ENCODE results near the gene ZNF787.

DNA sequence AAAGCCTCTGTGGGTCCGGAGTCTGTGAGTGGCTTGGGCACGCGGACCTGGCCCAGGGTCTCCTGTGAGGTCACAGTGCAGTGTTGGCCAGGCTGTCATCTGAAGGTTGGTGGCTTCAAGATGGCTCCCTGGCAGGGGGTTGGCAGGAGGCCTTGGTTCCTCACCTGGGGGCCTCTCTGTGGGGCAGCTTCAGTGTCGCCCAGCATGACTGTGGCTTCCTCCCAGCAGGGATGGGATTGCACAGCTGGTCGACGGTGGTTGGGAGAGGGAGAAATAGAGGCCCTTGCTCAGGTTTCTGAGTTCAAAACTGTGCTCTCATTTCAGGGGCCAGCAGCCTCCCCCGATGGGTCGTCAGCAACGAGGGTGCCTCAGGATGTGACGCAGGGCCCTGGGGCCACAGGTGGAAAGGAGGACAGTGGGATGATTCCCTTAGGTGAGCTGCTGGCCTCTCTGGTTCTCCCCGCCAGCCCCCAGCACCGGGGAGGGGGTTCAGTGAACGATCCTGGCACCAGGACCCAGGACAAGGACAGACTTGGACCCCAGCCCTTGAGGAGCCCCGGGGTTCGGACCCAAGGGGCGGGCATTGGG lies 37.2 kb upstream of the ZNF787 start:
- TF ChIP-seq, protein P1, sequence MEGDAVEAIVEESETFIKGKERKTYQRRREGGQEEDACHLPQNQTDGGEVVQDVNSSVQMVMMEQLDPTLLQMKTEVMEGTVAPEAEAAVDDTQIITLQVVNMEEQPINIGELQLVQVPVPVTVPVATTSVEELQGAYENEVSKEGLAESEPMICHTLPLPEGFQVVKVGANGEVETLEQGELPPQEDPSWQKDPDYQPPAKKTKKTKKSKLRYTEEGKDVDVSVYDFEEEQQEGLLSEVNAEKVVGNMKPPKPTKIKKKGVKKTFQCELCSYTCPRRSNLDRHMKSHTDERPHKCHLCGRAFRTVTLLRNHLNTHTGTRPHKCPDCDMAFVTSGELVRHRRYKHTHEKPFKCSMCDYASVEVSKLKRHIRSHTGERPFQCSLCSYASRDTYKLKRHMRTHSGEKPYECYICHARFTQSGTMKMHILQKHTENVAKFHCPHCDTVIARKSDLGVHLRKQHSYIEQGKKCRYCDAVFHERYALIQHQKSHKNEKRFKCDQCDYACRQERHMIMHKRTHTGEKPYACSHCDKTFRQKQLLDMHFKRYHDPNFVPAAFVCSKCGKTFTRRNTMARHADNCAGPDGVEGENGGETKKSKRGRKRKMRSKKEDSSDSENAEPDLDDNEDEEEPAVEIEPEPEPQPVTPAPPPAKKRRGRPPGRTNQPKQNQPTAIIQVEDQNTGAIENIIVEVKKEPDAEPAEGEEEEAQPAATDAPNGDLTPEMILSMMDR (IDR thresholded peaks at IDR 0.05; ENCODE audit: low read depth, low read length, missing input control): no peak
- TF ChIP-seq, protein P2, sequence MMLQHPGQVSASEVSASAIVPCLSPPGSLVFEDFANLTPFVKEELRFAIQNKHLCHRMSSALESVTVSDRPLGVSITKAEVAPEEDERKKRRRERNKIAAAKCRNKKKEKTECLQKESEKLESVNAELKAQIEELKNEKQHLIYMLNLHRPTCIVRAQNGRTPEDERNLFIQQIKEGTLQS (IDR thresholded peaks at IDR 0.05): no peak

Data from liver (tissue), 3 donors.